Lower lobe of right lung (tissue), 2 donors: ENCODE results near the gene ZFHX3. TPM values are rescaled to one million over a fixed set of nuclear protein-coding genes. Genes with fewer than 3 reads are reported as not detected.

ENCODE experiments used
- ATAC-seq, 2 donors: fragments of 200-7000 bp; cut with Tn5 transposase; one replicate each; pipeline ENCODE4 v1.9.1; 2020 to 2022; ENCODE audit warnings: mild to moderate bottlenecking in 2 of 2, moderate library complexity in 2 of 2
- DNase-seq: peaks from one replicate; pipeline ENCODE4 v3.0.0-alpha.2; 2020
- H3K27ac ChIP-seq: fragments of 200-600 bp; one replicate; pipeline ENCODE4 v1.8.0; 2022
- H3K27me3 ChIP-seq: fragments of 200-600 bp; one replicate; pipeline ENCODE4 v1.8.0; 2022; ENCODE audit warnings: low read depth
- H3K36me3 ChIP-seq: fragments of 200-600 bp; one replicate; pipeline ENCODE4 v1.8.0; 2022; ENCODE audit warnings: mild to moderate bottlenecking
- H3K4me1 ChIP-seq: fragments of 200-600 bp; one replicate; pipeline ENCODE4 v1.8.0; 2022
- H3K4me3 ChIP-seq: fragments of 200-600 bp; one replicate; pipeline ENCODE4 v1.8.0; 2022; ENCODE audit warnings: mild to moderate bottlenecking
- H3K9me3 ChIP-seq: fragments of 200-600 bp; one replicate; pipeline ENCODE4 v1.8.0; 2022
- CTCF ChIP-seq: fragments of 200-600 bp; IDR thresholded peaks from one replicate; pipeline ENCODE4 v1.8.0; 2022; ENCODE audit warnings: antibody characterized with exemption, mild to moderate bottlenecking
- intact Hi-C: fragments of 100-400 bp; cut with DNase I; formaldehyde crosslinking; loops from one replicate; pipeline ENCODE4 v1.11.0; 2022
- total RNA-seq: library from RNA; stranded (reverse); fragmentation: NEBNext Ultra II Directional; extraction: Animal tissue kit (Norgen Biotek cat#: 25700); gene quantifications from one replicate; pipeline ENCODE4 v1.2.1, GENCODE V29; 2021
- donor health status: DM: no; HTN: yes; CAD: no; lungs with severe emphysema.

Gene ZFHX3
- total RNA-seq, 1 donor from 2014 or later, result 29.3 TPM

GRCh38 chr16:72827866-72828265, 220.1 kb downstream of the ZFHX3 start:
- H3K9me3 ChIP-seq, result no peaks in the 10 kb centered on the region
- ATAC-seq, result no peak
- no peak overlapping the region for H3K4me3 ChIP-seq
- H3K36me3 ChIP-seq, result peaks cover 6% of the 10 kb centered on the region
- H3K27ac ChIP-seq, result no peak overlapping the region
- intact Hi-C loops, result no loop called here
- no peaks in the 10 kb centered on the region for H3K4me1 ChIP-seq
- no peaks in the 10 kb centered on the region for H3K27me3 ChIP-seq
- DNase-seq, result no peak
- TF ChIP-seq CTCF, result no peak

- Histone ChIP-seq H3K36me3 (peaks cover 6% of the 10 kb centered on the region), H3K27ac (no peak overlapping the region), H3K4me1 (no peaks in the 10 kb centered on the region), H3K4me3 (no peak overlapping the region), H3K9me3 (no peaks in the 10 kb centered on the region), H3K27me3 (no peaks in the 10 kb centered on the region)
- DNase-seq (no peak), ATAC-seq (no peak)
- TF ChIP-seq CTCF, result no peak
- intact Hi-C loops, result no loop called here
Measured at GRCh38 chr16:72825912-72826621, 221.9 kb downstream of the ZFHX3 start.

GRCh38 chr16:72824761-72825160, 223.2 kb downstream of the ZFHX3 start:
- intact Hi-C loops, result no loop called here
- Histone ChIP-seq H3K36me3 (peaks cover 6% of the 10 kb centered on the region), H3K4me1 (no peaks in the 10 kb centered on the region), H3K9me3 (no peaks in the 10 kb centered on the region), H3K4me3 (no peak overlapping the region), H3K27me3 (no peaks in the 10 kb centered on the region), H3K27ac (no peak overlapping the region)
- TF ChIP-seq CTCF, result no peak
- DNase-seq (no peak), ATAC-seq (no peak)

- intact Hi-C loops, result no loop called here
- H3K4me1 ChIP-seq, result no peaks in the 10 kb centered on the region
- H3K27ac ChIP-seq, result no peak overlapping the region
- no peaks in the 10 kb centered on the region for H3K27me3 ChIP-seq
- no peak overlapping the region for H3K4me3 ChIP-seq
- ATAC-seq (no peak), DNase-seq (no peak)
- no peak for TF ChIP-seq CTCF
- no peaks in the 10 kb centered on the region for H3K9me3 ChIP-seq
- H3K36me3 ChIP-seq, result peaks cover under 1% of the 10 kb centered on the region
Measured at GRCh38 chr16:72824027-72824426, 223.9 kb downstream of the ZFHX3 start.

GRCh38 chr16:72821185-72821950, 226.6 kb downstream of the ZFHX3 start:
- Histone ChIP-seq H3K4me1 (no peaks in the 10 kb centered on the region), H3K27me3 (no peaks in the 10 kb centered on the region), H3K36me3 (no peaks in the 10 kb centered on the region), H3K4me3 (no peak overlapping the region), H3K9me3 (no peaks in the 10 kb centered on the region), H3K27ac (no peak overlapping the region)
- TF ChIP-seq CTCF, result no peak
- intact Hi-C loops, result no loop called here
- DNase-seq, result no peak
- no peak for ATAC-seq
